Coronary artery (tissue), 2 donors: Measurements from ENCODE around the gene MTHFD2.

Experiments
- DNase-seq: peaks from one replicate; pipeline ENCODE4 v3.0.0-alpha.2; 2017; ENCODE audit warnings: low spot score
- H3K27ac ChIP-seq, 2 donors: fragments of 200-600 bp; sonication (generic); one replicate each; pipeline ENCODE4 v1.5.1; 2016 to 2019
- H3K4me3 ChIP-seq: fragments of 200-600 bp; sonication (generic); 2 replicates; pipeline ENCODE4 v1.5.1; 2016; ENCODE audit warnings: mild to moderate bottlenecking, moderate library complexity
- CTCF ChIP-seq: fragments of 200-600 bp; sonication (generic); IDR thresholded peaks from one replicate; pipeline ENCODE4 v1.5.1; 2019; ENCODE audit warnings: antibody characterized with exemption

MTHFD2 gene

DNA sequence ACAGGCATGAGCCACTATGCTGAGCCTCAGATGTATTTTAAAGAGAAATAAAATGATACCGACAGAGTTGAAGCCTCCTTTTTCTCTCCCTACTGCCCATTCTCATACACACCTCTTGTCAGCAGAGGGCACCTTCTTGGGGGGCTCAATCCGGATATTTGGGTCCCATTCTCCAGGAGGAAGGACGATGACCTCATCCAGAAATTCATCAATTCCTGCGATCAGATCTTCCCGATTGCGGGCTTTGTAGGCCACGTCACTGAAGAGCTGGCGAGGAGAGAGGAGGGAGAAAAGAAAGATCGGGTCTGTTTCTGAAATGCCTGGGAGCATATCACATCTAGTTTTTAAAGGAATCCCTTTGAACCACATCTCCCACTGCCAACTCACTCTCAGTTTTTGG is 54.4 kb downstream of the MTHFD2 start:
- peak overlapping the region in 1 of 2 donors; percentile 3 for H3K27ac ChIP-seq
- no peak overlapping the region for H3K4me3 ChIP-seq
- TF ChIP-seq CTCF, result no peak
- DNase-seq, result no peak

DNA sequence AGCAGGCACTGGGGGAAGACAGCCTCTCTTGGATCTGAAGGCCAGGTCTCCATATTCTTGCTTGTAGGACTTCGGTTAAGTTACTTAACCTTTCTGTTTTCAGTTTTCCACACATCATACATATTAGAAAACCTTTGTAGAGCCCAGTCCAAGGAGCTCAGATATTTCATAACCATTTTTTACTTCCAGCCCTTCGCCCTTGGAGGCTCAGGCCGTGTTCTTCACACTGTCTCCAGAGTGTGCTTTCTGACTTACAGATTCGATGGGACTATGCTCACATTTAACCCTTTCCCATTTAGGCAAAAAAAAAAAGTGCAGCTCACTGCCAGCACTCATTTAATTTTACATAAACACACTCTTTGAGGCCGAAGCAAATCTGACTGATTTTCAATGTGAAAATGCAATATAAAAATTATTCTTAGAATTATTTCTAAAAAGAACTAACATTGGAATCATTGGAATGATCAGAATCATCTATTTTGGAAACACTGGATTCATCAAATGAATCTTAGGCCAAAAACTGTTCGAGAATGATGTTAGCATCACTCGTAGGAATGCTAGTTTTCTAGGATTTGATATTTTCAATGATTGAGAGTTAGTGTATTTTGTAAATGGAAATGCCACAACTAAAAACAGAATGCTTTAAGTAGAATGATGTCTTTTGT is 55.0 kb downstream of the MTHFD2 start:
- DNase-seq, result no peak
- TF ChIP-seq CTCF, result no peak
- H3K4me3 ChIP-seq, result no peak overlapping the region
- H3K27ac ChIP-seq, result peak overlapping the region; percentile 3 to 9

DNA sequence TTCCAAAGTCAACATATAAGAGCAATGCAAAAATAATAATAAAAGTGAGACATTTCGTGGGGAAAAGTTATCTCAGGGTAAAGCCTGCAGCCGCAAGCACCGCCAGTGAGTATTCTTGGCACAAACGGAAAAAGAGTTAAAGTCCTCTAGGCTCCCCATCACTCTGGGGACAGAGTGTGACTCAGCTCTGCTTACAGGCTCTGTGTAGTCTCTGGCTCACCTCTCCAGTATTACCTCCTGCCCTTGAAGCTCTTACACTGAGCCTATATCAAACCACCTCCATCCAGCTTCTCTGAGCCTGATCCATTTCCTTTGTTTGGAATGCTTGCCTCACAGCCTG is 55.5 kb downstream of the MTHFD2 start:
- Histone ChIP-seq H3K4me3 (no peak overlapping the region), H3K27ac (peak overlapping the region; percentile 9 to 35)
- TF ChIP-seq CTCF, result no peak
- no peak for DNase-seq

GRCh38 chr2:74255660-74256213 is 57.3 kb downstream of the MTHFD2 start:
- Histone ChIP-seq H3K27ac (no peak overlapping the region), H3K4me3 (no peak overlapping the region)
- no peak for TF ChIP-seq CTCF
- no peak for DNase-seq

DNA sequence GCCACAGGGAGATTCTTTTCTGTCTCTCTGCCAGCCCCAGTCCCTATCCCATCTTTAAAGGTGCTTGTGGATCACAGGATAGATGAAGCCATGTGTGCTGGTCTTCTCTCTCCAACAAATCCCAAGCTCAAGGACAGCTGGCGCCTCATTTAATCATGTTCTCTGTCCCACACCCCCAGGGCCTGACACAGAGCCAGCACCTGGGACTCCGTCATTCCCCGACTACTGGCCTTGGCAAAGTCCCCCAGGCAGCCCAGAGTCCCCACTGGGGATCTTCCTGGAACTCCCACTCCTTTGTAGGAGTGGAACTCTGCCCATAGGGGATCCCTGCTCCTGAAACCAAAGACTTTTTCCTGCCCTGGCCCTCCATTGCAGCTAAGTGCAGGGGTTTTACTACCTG is 60.8 kb downstream of the MTHFD2 start:
- DNase-seq, result no peak
- no peak overlapping the region for H3K4me3 ChIP-seq
- TF ChIP-seq CTCF, result no peak

DNA sequence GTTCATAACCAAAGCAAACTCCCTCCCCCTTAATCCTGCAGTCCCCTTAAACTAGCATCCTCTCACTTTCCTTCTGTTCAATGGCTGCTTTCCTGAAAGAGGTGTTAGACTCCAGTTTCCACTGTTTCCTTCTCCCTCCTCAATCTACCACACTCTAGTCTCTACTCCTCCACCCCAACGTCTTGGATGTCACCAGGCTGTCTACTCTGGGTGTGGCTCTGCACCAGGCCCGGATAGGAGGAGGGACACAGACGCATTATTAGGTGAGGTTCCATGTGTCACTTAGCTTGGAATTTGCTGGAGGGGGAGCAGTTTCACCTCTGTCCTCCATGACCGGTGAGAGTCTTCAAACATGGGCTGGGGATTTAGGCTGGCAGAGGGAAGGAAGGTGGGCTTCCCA is 61.3 kb downstream of the MTHFD2 start:
- H3K27ac ChIP-seq, result no peak overlapping the region
- TF ChIP-seq CTCF, result no peak
- DNase-seq, result no peak
- no peak overlapping the region for H3K4me3 ChIP-seq

More for the DNA sequence above, 60.8 kb downstream of the MTHFD2 start:
- H3K27ac ChIP-seq, result no peak overlapping the region

DNA sequence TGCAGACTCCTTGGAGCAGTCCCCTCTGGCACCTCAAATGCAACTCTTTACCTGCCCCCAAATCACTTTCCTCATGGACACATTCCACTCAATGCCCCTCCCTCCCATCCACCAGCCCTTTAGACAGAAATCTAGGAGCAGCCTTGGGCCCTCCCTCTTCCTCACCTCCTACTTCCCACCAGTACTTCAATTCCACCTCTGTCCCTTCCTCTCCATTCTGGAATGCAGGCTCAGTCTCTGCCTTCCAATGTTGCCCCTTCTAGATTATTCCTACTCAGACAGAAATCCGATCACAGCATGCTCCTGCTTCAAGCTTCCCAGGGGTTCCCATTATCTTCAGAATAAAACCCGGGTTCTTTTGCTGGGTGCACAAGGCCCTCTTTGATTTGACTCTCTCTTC is 62.1 kb downstream of the MTHFD2 start:
- H3K27ac ChIP-seq, result no peak overlapping the region
- H3K4me3 ChIP-seq, result no peak overlapping the region
- no peak for DNase-seq
- TF ChIP-seq CTCF, result no peak
